T-helper 22 cell (primary cell): Measurements from ENCODE around the gene SRBD1.

Experiments
- DNase-seq: peaks from one replicate; pipeline ENCODE4 v3.0.0-alpha.2; 2020; ENCODE audit warnings: low read depth

The SRBD1 gene

DNA sequence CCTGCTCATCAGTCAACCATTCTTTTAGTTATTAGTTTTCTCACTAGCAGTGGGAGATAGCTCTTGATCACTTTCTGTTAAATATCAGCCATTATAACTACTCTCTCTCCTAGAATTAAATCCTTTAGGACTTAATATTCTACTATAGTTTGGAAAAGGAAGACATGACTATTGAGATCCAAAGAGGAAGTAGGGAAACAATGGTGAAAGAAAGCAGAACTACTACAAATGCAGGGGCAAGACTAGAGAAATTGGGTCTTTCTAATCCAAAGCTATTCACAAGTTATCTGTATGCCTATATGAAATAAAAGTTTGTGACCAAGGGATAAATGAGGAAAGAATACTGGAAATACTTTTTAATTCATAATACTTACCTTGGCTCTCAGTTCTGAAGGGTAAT lies 65.1 kb downstream of the SRBD1 start:
- DNase-seq = no peak

DNA sequence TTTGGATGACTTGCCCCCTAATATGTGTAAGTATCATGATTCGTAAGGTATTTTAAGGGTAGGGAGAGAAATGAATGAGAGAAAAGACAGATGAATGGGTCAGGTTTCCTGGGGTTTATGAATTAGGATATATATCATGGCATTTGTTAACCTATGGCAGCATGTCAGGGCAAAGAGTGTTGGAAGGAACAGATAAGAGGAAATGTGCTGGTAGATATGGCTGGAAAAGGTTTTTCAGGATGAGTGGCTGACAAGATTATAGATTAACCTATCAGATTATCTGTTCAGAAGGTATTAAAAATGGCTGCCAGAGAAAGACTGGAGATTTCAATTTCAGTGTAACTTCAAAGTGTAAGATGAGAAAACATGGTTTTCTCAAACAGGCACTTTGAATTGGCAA lies 67.8 kb downstream of the SRBD1 start:
- no peak for DNase-seq

- no peak for DNase-seq
Measured at GRCh38 chr2:45542013-45542412, 69.1 kb downstream of the SRBD1 start.

- DNase-seq = no peak
Measured at GRCh38 chr2:45541450-45541849, 69.6 kb downstream of the SRBD1 start.

- no peak for DNase-seq
Measured at GRCh38 chr2:45540942-45541341, 70.1 kb downstream of the SRBD1 start.

DNA sequence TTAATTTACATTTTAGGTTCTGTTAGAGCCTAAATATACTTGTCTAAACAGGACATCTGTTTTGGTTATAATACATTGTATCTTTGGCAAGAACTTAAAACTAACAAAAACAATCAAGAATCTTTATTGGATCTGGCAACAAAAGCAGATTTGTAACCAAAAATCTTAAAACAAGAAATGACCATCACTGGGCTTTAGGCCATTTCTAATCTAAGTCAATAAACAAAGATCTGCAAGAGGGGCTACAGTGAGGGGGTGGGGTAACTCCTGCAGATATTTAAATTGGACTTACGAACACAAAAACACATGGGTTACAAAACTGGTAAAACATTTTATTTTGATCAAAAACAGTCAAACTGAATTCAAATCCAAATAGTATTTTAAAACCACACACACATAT lies 77.3 kb downstream of the SRBD1 start:
- DNase-seq = no peak

DNA sequence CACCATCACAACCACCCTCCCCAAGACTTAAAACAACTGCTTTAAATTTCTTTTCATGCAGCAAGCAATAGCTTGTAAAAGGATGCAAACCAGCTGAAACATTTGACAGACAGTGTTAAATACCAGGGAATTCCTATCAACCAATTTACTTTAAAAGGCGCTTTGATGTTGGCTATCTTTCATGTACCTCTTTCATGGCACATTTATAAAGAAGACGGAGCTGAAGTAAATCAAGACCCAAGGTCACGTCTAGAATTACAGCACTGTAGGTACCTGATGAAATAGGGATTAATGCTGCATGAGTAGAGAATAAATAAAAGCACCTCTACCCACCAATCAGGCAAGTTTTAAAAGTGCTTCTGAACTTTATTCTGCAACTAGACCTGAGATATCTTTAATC lies 78.9 kb downstream of the SRBD1 start:
- no peak for DNase-seq

DNA sequence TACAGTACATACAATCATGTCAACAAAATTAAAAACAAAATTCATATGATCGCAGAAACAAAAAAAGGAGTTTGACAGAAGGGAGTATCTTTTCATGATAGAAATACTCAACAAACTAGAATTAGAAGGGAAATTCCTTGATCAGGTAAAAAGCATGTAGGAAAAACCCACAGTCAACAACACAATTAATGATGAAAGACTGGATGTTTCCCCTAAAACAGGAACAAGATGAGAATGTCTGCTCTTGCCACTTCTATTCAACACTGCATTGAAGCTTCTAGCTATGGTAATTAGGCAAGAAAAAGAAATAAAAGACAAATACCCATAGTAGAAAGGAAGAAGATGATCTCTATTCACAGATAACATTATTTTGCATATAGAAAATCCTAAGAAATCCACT lies 87.1 kb downstream of the SRBD1 start:
- no peak for DNase-seq

- no peak for DNase-seq
Measured at GRCh38 chr2:45518546-45518945, 92.5 kb downstream of the SRBD1 start.

DNA sequence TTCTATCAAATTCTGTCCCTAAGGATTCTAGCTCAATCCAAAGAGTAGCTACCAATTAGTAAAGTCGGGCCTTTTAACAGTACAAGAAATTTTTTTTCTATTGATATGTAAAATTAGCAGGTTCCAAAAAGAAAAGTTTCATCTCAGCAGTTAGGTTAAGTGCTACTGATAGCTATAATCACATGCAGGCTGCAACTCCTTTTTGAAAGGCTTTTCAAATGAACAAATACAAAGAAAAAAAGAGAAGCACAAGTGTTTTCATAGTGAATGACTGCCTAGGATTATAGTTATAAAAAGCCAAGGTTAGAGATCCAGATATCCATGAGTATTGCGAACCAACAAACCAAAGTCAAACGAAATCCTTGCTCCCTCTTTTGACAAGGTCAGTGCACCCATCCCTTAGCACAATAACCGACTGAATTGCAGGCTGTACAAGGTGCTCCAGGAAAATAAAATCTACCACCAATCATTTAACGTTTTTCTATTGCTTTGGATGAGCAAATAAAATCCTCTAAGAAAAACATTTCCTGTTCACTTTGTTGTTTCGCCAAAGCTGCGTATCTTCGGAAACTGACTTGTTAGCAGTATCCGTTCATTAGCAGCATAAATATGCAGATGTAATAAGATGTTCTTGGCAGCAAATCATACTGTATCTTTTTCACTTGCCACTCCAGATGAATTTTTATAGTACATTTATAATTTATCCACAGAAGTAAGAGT lies 100.2 kb downstream of the SRBD1 start:
- DNase-seq = no peak

- DNase-seq = no peak
Measured at GRCh38 chr2:45506756-45507155, 104.3 kb downstream of the SRBD1 start.

DNA sequence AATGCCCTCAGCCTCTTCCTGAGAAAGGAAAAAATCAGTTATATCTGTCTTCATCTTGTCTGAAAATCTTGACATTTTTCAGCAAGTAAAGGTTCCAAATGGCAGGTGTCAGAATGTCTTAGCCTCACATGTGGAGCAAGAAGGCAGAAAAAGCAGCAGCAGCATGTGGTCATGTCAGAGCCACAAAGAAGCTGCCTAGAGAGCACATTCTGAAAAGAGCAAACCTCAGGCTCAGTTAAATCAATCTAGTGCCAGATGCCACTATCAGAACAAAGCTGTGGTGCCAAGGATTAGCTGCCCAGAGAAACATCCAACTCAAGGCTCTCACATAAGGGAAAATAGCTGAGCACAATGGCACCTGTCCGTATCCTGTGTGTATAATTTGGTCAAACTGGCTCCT lies 105.9 kb downstream of the SRBD1 start:
- no peak for DNase-seq

- DNase-seq = no peak
Measured at GRCh38 chr2:45498661-45499550, 112.2 kb downstream of the SRBD1 start.

DNA sequence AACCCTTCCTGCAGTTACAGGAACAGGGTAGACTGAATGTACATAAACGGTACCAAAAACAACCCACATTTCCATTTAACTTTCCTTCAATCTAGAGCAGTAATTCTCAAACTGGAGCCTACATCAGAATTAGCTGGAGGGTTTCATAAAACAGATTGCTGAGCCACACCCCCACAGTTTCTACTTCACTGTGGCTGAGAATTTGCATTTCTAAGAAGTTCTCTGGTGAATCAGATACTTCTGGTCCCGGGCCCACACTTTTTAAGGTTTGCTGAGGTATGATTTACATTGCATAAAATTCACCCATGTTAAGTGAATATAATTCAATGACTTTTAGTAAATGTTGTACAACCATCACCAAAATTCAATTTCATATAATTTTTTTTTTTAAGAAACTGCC lies 113.7 kb downstream of the SRBD1 start:
- no peak for DNase-seq

DNA sequence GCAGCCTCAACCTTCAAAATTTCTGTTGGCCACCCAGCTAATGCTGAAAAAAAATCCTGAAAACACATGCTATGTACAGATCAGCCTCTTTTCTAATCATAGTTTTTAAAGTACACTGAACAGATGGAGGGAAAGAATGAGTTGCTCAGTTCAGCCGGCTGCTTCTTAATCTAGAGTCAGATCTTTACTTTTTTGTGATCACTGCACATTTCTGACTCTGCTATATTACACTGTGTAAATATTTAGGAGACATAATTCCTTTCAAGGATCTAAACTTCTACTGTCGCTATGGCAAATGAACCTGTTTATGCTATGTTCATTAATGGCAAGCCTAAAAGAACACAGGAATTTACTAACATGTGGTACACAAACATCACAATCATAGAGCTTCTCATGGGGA lies 114.2 kb downstream of the SRBD1 start:
- DNase-seq = no peak

DNA sequence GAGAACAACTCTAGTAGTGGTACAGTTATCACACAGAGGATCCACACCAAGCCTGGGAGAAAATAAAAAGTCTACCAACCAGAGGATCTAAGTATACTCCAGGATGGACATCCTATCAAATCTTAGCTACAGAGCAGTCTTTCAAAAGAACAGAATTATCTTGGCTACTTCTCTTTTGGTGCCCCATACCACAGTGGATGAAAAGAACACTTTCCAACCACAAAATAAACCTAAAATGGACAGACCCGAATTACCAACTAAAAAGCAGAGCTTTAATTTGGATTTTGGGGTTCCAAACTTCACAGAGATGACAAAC lies 116.1 kb downstream of the SRBD1 start:
- no peak for DNase-seq

GRCh38 chr2:45494275-45494977 lies 116.6 kb downstream of the SRBD1 start:
- DNase-seq = no peak

DNA sequence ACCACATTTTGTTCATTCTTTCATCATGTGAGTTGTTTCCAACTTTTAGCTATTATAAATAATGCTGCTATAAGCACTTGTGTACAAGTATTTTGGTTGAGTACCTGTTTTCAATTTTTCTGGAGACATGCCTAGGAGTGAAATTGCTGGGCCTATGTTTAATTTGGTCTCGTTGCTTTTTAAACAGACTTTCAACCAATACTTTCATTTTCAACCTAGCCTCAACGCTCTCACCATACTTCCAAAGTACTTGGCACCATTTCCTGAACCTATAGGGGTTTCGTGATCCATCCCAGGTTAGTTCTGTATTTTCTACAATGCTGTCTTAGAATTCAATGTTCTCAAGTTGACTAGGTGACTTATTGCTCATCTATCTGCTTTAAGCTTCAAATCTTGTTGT lies 126.1 kb downstream of the SRBD1 start:
- no peak for DNase-seq

- DNase-seq = no peak
Measured at GRCh38 chr2:45483997-45484396, 127.1 kb downstream of the SRBD1 start.

- DNase-seq = no peak
Measured at GRCh38 chr2:45477546-45477945, 133.5 kb downstream of the SRBD1 start.

DNA sequence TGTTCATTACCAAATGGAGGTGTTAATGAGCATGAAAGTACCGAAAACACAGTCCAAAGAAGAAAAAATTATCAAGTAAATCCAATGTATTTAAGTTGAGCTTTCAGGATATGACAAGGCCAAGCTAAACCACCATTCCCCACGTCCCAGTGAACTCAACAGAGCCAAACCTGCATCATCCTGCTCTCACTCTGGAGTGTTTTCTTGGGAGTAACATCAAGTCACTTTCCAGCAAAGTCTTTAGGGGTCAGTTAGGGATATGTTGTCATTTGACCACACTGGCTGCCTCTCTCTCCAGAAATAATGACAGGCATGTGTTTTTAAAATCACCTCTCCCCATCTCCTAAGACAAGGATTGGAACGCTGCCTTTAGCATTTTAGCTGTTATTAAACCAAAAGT lies 140.5 kb downstream of the SRBD1 start:
- DNase-seq = no peak

DNA sequence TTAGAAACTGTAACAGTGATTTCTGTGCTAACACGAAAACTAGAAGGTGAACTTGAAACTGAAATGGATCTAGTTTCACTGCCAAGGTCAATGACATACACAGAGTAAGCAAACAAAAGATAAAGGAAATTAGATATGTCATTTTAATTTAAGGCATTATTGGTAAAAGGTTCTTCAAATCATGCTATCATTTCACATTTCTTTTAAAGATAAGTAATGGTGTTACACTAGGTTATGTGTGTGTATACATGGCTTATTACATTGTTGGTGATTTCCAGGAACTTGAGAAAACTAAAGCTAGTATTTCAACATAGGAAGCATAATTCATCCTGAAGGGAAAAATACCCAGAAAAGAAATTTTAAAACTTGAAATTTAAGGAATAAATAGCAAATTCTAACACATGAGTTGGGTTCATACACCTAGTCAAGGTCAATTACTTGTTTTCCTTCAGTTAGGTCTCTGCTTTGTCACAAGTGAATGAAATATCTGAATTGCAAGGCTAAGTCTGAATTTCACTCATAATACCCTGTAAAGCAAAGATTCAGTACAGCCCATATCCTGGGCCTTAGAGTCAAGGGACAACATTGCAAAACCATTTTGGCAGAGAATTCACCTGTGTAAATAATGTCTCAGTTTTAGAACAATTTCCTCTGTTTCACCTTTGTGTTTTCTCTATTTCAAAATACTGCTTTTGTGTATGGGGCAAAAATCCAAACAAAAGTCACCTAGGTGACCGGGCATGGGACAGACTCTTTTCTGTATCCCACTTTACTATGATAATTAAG lies 141.6 kb downstream of the SRBD1 start:
- no peak for DNase-seq
